Retina (tissue), 1 donor: ENCODE measurements around the gene NEO1.
A peak's percentile ranks its signal among the peaks of the same experiment; 100 is the strongest.
"Not testable (repeated sequence)": the region's sequence is repeated elsewhere in the genome, so short reads cannot be mapped to it uniquely, and the experiment has no call there.

ENCODE experiments used
- DNase-seq: peaks from one replicate; pipeline ENCODE4 v3.0.0-alpha.2; 2016

NEO1 gene

GRCh38 chr15:73265536-73266153 is 213.4 kb downstream of the NEO1 start:
- peak; percentile 64 for DNase-seq

- no peak for DNase-seq
These were observed 216.2 kb downstream of the NEO1 start for GRCh38 chr15:73268457-73268856.

- DNase-seq = no peak
These were observed 218.3 kb downstream of the NEO1 start for GRCh38 chr15:73270366-73271097.

- DNase-seq = peak; percentile 63
These were observed 221.1 kb downstream of the NEO1 start for GRCh38 chr15:73273181-73274002.

GRCh38 chr15:73275862-73276261 is 223.6 kb downstream of the NEO1 start:
- DNase-seq = no peak

- DNase-seq = no peak
These were observed 230.5 kb downstream of the NEO1 start for GRCh38 chr15:73282567-73283365.

- DNase-seq = no peak
These were observed 231.2 kb downstream of the NEO1 start for GRCh38 chr15:73283366-73283962.

- no peak for DNase-seq
These were observed 231.9 kb downstream of the NEO1 start for GRCh38 chr15:73284090-73284716.

- no peak for DNase-seq
These were observed 234.0 kb downstream of the NEO1 start for GRCh38 chr15:73286311-73286710.

- no peak for DNase-seq
These were observed 234.8 kb downstream of the NEO1 start for GRCh38 chr15:73287019-73287418.

GRCh38 chr15:73291441-73291840 is 239.2 kb downstream of the NEO1 start:
- no peak for DNase-seq

- no peak for DNase-seq
These were observed 241.5 kb downstream of the NEO1 start for GRCh38 chr15:73293773-73294172.

- DNase-seq = no peak
These were observed 243.5 kb downstream of the NEO1 start for GRCh38 chr15:73295630-73296286.

GRCh38 chr15:73296609-73297353 is 244.5 kb downstream of the NEO1 start:
- no peak for DNase-seq

GRCh38 chr15:73298522-73299245 is 246.4 kb downstream of the NEO1 start:
- no peak for DNase-seq

- DNase-seq = not testable (repeated sequence)
These were observed 248.0 kb downstream of the NEO1 start for GRCh38 chr15:73300286-73300685.

- DNase-seq = no peak
These were observed 251.4 kb downstream of the NEO1 start for GRCh38 chr15:73303636-73304035.

GRCh38 chr15:73305331-73306211 is 253.3 kb downstream of the NEO1 start:
- DNase-seq = peak; percentile 81

GRCh38 chr15:73308305-73308704 is 256.0 kb downstream of the NEO1 start:
- no peak for DNase-seq
